Measurements from ENCODE around the gene CMTM6. TPM values are rescaled to one million over a fixed set of nuclear protein-coding genes. Genes with fewer than 3 reads are reported as not detected.
"Not testable (repeated sequence)": the region's sequence is repeated elsewhere in the genome, so short reads cannot be mapped to it uniquely, and the experiment has no call there.

CMTM6 gene
- total RNA-seq, 2 donors from 2014 or later: 55.3 to 73.7 TPM

- Histone ChIP-seq H3K27ac (no peak overlapping the region), H3K9ac (ENCODE audit: low read depth in 2 of 2, low read length in 2 of 2) (no peak overlapping the region), H3K36me3 (no peaks in the 10 kb centered on the region), H3K4me3 (no peak overlapping the region), H3K9me3 (no peaks in the 10 kb centered on the region), H3K4me1 (no peaks in the 10 kb centered on the region), H3K27me3 (no peaks in the 10 kb centered on the region)
- no peak for TF ChIP-seq CTCF (IDR thresholded peaks at IDR 0.05)
- intact Hi-C loops (cut with DNase I): no loop called here
- DNase-seq: no peak
These were observed 23.1 kb upstream of the CMTM6 start for GRCh38 chr3:32525720-32526119.

GRCh38 chr3:32522682-32523081, 20.0 kb upstream of the CMTM6 start:
- Histone ChIP-seq H3K4me3 (no peak overlapping the region), H3K4me1 (no peaks in the 10 kb centered on the region), H3K9ac (ENCODE audit: low read depth in 2 of 2, low read length in 2 of 2) (no peak overlapping the region), H3K36me3 (no peaks in the 10 kb centered on the region), H3K27me3 (no peaks in the 10 kb centered on the region), H3K9me3 (no peaks in the 10 kb centered on the region), H3K27ac (no peak overlapping the region)
- intact Hi-C loops (cut with DNase I): no loop called here
- DNase-seq: no peak
- TF ChIP-seq CTCF (IDR thresholded peaks at IDR 0.05): no peak

GRCh38 chr3:32518921-32519320, 16.3 kb upstream of the CMTM6 start:
- H3K27ac ChIP-seq; H3K4me3 ChIP-seq; H3K9ac ChIP-seq (ENCODE audit: low read depth in 2 of 2, low read length in 2 of 2); H3K27me3 ChIP-seq; H3K9me3 ChIP-seq; H3K36me3 ChIP-seq; DNase-seq; intact Hi-C loops (cut with DNase I); H3K4me1 ChIP-seq: not testable (repeated sequence)

GRCh38 chr3:32516751-32517150, 14.1 kb upstream of the CMTM6 start:
- H3K9ac ChIP-seq (ENCODE audit: low read depth in 2 of 2, low read length in 2 of 2); H3K27me3 ChIP-seq; intact Hi-C loops (cut with DNase I); DNase-seq; H3K9me3 ChIP-seq; H3K4me3 ChIP-seq; H3K4me1 ChIP-seq; H3K36me3 ChIP-seq: not testable (repeated sequence)
- peak overlapping the region; percentile 8 for H3K27ac ChIP-seq

- Histone ChIP-seq H3K4me1 (no peaks in the 10 kb centered on the region), H3K9me3 (no peaks in the 10 kb centered on the region), H3K27me3 (no peaks in the 10 kb centered on the region), H3K36me3 (no peaks in the 10 kb centered on the region), H3K9ac (ENCODE audit: low read depth in 2 of 2, low read length in 2 of 2) (no peak overlapping the region), H3K4me3 (no peak overlapping the region), H3K27ac (no peak overlapping the region)
- no peak for DNase-seq
- intact Hi-C loops (cut with DNase I): no loop called here
- no peak for TF ChIP-seq CTCF (IDR thresholded peaks at IDR 0.05)
These were observed 8.4 kb upstream of the CMTM6 start for GRCh38 chr3:32511005-32511404.

- Histone ChIP-seq H3K36me3 (no peaks in the 10 kb centered on the region), H3K4me3 (no peak overlapping the region), H3K9me3 (no peaks in the 10 kb centered on the region), H3K4me1 (no peaks in the 10 kb centered on the region), H3K9ac (ENCODE audit: low read depth in 2 of 2, low read length in 2 of 2) (no peak overlapping the region), H3K27ac (no peak overlapping the region), H3K27me3 (no peaks in the 10 kb centered on the region)
- intact Hi-C loops (cut with DNase I): no loop called here
- peak; percentile 50 for TF ChIP-seq CTCF (IDR thresholded peaks at IDR 0.05)
- DNase-seq: peak; percentile 73
These were observed 7.5 kb upstream of the CMTM6 start for GRCh38 chr3:32510075-32510724.

Measured in colonic mucosa (tissue), 4 donors.